ENCODE measurements around the gene MBD5.

DNA sequence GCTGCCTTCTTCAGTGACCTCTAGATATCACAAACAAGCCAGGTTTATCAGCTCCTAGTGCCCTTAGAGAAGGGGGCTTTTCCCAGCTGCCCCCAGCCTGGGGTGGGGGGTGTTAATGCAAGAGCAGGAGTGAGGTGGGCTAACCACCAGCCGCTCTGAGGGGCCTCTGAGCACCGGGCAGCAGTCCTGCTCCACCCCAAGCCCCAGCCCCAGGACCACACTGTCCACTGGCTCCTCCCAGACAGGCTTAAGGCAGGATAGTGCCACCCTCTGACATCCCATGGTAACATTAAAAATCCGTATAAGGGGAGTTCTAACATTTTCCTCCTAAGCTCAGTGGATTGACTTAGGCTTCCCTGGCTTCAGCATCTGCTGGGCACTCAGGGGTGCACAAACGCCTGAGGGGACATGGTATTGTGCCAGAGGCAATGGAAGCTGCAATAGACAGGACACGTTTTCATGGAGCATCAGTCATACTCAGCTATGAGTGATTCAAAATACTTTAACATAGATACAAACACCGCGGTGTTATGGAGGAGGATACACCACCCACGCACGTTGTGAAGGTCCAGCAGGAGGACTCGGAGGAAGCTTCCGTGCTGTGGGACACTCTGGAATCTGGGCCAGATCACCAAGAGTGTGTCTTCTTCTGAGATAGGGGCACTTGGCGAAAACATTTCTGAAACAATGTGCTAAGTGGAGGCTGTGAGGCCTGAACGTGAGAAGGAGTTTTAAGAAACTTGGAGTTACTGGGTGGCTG lies 511.0 kb downstream of the MBD5 start:
- no peak for TF ChIP-seq POLR2A (IDR thresholded peaks at IDR 0.05)
- TF ChIP-seq, protein P1, sequence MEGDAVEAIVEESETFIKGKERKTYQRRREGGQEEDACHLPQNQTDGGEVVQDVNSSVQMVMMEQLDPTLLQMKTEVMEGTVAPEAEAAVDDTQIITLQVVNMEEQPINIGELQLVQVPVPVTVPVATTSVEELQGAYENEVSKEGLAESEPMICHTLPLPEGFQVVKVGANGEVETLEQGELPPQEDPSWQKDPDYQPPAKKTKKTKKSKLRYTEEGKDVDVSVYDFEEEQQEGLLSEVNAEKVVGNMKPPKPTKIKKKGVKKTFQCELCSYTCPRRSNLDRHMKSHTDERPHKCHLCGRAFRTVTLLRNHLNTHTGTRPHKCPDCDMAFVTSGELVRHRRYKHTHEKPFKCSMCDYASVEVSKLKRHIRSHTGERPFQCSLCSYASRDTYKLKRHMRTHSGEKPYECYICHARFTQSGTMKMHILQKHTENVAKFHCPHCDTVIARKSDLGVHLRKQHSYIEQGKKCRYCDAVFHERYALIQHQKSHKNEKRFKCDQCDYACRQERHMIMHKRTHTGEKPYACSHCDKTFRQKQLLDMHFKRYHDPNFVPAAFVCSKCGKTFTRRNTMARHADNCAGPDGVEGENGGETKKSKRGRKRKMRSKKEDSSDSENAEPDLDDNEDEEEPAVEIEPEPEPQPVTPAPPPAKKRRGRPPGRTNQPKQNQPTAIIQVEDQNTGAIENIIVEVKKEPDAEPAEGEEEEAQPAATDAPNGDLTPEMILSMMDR (IDR thresholded peaks at IDR 0.05), result no peak

Measured in adrenal gland (tissue), 5 donors.